Endothelial cell of umbilical vein (primary cell): Measurements from ENCODE around the gene GPX1.

Experiments used
- CTCF ChIP-seq, 2 donors: IDR thresholded peaks; 1 replicate in 1 of 2; 2 replicates in 1 of 2; pipeline ENCODE4 v1.5.1; 2011; ENCODE audit warnings: low read length in 2 of 2, mild to moderate bottlenecking in 2 of 2, moderate library complexity in 2 of 2, control low read depth in 1 of 2, inconsistent platforms in 1 of 2, low read depth in 1 of 2; ENCODE audit not compliant: insufficient read depth in 1 of 2; ENCODE audit errors: extremely low read depth in 1 of 2
- EZH2 ChIP-seq: IDR thresholded peaks from 2 replicates; pipeline ENCODE4 v1.6.1; 2012; ENCODE audit warnings: borderline replicate concordance, low read depth, mild to moderate bottlenecking, moderate library complexity, low read length, inconsistent platforms; ENCODE audit not compliant: severe bottlenecking
- GATA2 ChIP-seq: IDR thresholded peaks from 2 replicates; pipeline ENCODE4 v1.7.0; 2011; ENCODE audit warnings: low read depth, mild to moderate bottlenecking, moderate library complexity, mixed read lengths, low read length; ENCODE audit not compliant: insufficient read length, insufficient read depth
- JUN ChIP-seq: IDR thresholded peaks from 2 replicates; pipeline ENCODE4 v1.6.1; 2011; ENCODE audit warnings: borderline replicate concordance, low read depth; ENCODE audit not compliant: insufficient read length, insufficient read depth
- MAX ChIP-seq: IDR thresholded peaks from 2 replicates; pipeline ENCODE4 v1.6.1; 2011; ENCODE audit not compliant: insufficient read depth, insufficient read length
- MYC ChIP-seq: IDR thresholded peaks from one replicate; pipeline ENCODE4 v1.6.1; 2011; ENCODE audit warnings: mild to moderate bottlenecking, low read depth, low read length
- POLR2A ChIP-seq: IDR thresholded peaks from 2 replicates; pipeline ENCODE4 v1.6.1; 2012; ENCODE audit warnings: low read depth, mild to moderate bottlenecking, control low read depth, low read length
- POLR2AphosphoS5 ChIP-seq: IDR thresholded peaks from 2 replicates; pipeline ENCODE4 v1.6.1; 2012; ENCODE audit warnings: low read depth, mild to moderate bottlenecking, control low read depth, low read length, moderate library complexity; ENCODE audit not compliant: insufficient read depth

- no peak for TF ChIP-seq EZH2
- TF ChIP-seq CTCF (IDR thresholded peaks at IDR 0.05; ENCODE audit: extremely low read depth in 1 of 2, insufficient read depth in 1 of 2, low read depth in 1 of 2, low read length in 2 of 2): no peak
- no peak for TF ChIP-seq MYC
- TF ChIP-seq POLR2A: no peak
- no peak for TF ChIP-seq POLR2AphosphoS5
- no peak for TF ChIP-seq GATA2
- no peak for TF ChIP-seq MAX
- TF ChIP-seq JUN: no peak
Observed at GRCh38 chr3:49333091-49333490, 25.1 kb downstream of the GPX1 start.
